ENCODE measurements around the gene ACTL6B. TPM values are rescaled to one million over a fixed set of nuclear protein-coding genes. Genes with fewer than 3 reads are reported as not detected.
A peak's percentile ranks its signal among the peaks of the same experiment; 100 is the strongest.

ACTL6B gene
- total and polyA plus RNA-seq, 7 experiments from 2014 or later: not detected

DNA sequence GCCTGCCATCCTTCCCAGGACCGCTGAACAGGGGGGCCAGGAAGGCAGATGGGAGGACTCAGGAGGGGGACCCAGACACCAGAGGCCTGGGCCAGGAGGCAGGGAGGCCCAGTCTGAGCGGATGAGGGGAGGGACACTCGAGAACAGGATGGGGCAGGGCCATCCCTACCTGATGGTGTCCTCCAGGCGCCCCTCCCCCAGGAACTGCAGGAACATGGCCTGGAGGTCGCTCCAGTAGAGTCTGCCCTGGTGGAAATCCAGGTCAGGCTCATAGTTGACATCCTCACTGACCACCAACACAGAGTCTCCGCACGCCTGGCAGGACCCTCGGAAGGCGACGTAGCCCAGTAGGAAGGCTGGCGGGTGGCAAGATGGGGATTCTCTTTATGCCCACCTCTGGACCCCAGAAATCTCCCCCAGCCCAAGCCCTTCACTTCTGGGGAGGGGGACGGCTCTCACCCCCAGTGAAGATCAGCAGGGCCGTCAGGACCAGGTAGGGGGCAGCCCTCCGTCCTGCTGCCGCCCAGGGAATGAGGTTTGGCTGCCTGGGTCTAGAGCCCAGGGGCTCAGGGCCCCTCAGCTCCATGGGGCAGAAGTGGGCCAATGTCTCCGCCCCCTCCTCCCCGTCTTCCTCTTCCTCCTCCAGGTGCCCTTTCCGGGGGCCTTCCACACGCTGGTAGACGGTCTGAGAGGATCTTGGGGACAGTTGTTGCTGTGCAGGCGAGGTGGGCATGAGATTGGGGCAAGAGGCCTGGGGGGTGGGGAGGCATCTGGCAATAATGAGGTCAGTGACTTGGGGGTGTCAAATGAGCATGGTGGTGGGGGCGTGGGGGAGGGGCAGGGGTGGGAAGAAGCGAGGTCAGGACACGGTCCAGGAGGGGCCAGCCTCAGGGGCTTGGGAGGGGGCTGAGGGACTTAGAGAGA lies 15.5 kb downstream of the ACTL6B start:
- no peak overlapping the region for H3K4me3 Mint-ChIP-seq
- H3K4me1 Mint-ChIP-seq: peaks cover 0 to 2% (median 0%) of the 10 kb centered on the region in 7 donors
- Histone ChIP-seq H3K27ac (ENCODE audit: low read depth, low read length) (no peak overlapping the region), H3K4me1 (ENCODE audit: control insufficient read depth in 2 of 2, insufficient read depth in 2 of 2, low read length in 2 of 2) (no peaks in the 10 kb centered on the region), H3K36me3 (ENCODE audit: control insufficient read depth in 2 of 3, insufficient read depth in 3 of 3, low read length in 3 of 3) (no peaks in the 10 kb centered on the region), H3K4me3 (ENCODE audit: low read length) (no peak overlapping the region), H3K27me3 (ENCODE audit: control insufficient read depth in 2 of 2, insufficient read depth in 2 of 2, low read length in 2 of 2) (no peaks in the 10 kb centered on the region), H3K9me3 (ENCODE audit: control insufficient read depth in 2 of 3, low read length in 3 of 3) (no peaks in the 10 kb centered on the region)
- H3K9me3 Mint-ChIP-seq: no peaks in the 10 kb centered on the region
- ATAC-seq (no peak), DNase-seq (no peak)
- H3K27me3 Mint-ChIP-seq: peaks cover 0 to 7% (median 4%) of the 10 kb centered on the region in 5 donors
- H3K36me3 Mint-ChIP-seq: peaks cover 0 to 2% (median 0%) of the 10 kb centered on the region in 5 donors
- intact Hi-C loops (cut with micrococcal nuclease): no loop called here
- no peak overlapping the region for H3K27ac Mint-ChIP-seq
- ChIA-PET CTCF (no interaction called here), POLR2A (no interaction called here)

DNA sequence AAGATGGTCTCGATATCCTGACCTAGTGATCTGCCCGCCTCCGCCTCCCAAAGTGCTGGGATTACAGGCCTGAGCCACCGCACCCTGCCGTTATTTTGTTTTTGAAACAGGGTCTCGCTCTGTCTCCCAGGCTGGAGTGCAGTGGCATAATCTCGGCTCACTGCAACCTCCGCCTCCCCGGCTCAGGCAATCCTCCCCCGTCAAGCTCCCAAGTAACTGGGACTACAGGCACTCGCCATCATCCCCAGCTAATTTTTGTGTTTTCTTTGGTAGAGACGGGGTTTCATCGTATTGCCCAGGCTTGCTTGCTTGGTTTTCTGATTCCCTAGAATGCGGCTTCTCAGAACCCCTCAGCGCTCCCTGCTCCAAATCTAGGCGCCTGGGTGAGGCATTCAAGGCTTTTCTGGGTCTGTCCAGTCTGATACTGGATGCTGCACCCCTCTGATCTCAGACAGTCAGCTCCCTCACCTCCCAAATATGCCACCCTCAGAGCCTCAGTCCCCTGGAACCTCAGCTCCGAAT lies 16.2 kb downstream of the ACTL6B start:
- H3K27me3 ChIP-seq (ENCODE audit: control insufficient read depth in 2 of 2, insufficient read depth in 2 of 2, low read length in 2 of 2): no peaks in the 10 kb centered on the region
- H3K27ac Mint-ChIP-seq: no peak overlapping the region
- peaks cover 0 to 4% (median 1%) of the 10 kb centered on the region in 5 donors for H3K27me3 Mint-ChIP-seq
- no peaks in the 10 kb centered on the region for H3K36me3 ChIP-seq (ENCODE audit: control insufficient read depth in 2 of 3, insufficient read depth in 3 of 3, low read length in 3 of 3)
- no peak overlapping the region for H3K4me3 ChIP-seq (ENCODE audit: low read length)
- H3K9me3 ChIP-seq (ENCODE audit: control insufficient read depth in 2 of 3, low read length in 3 of 3): no peaks in the 10 kb centered on the region
- DNase-seq (no peak), ATAC-seq (no peak)
- no peak overlapping the region for H3K4me3 Mint-ChIP-seq
- ChIA-PET POLR2A (no interaction called here), CTCF (no interaction called here)
- H3K27ac ChIP-seq (ENCODE audit: low read depth, low read length): no peak overlapping the region
- intact Hi-C loops (cut with micrococcal nuclease): no loop called here
- H3K9me3 Mint-ChIP-seq: no peaks in the 10 kb centered on the region
- H3K36me3 Mint-ChIP-seq: peaks cover 0 to 2% (median 0%) of the 10 kb centered on the region in 5 donors
- H3K4me1 ChIP-seq (ENCODE audit: control insufficient read depth in 2 of 2, insufficient read depth in 2 of 2, low read length in 2 of 2): no peaks in the 10 kb centered on the region
- H3K4me1 Mint-ChIP-seq: peaks cover 0 to 2% (median 0%) of the 10 kb centered on the region in 7 donors

DNA sequence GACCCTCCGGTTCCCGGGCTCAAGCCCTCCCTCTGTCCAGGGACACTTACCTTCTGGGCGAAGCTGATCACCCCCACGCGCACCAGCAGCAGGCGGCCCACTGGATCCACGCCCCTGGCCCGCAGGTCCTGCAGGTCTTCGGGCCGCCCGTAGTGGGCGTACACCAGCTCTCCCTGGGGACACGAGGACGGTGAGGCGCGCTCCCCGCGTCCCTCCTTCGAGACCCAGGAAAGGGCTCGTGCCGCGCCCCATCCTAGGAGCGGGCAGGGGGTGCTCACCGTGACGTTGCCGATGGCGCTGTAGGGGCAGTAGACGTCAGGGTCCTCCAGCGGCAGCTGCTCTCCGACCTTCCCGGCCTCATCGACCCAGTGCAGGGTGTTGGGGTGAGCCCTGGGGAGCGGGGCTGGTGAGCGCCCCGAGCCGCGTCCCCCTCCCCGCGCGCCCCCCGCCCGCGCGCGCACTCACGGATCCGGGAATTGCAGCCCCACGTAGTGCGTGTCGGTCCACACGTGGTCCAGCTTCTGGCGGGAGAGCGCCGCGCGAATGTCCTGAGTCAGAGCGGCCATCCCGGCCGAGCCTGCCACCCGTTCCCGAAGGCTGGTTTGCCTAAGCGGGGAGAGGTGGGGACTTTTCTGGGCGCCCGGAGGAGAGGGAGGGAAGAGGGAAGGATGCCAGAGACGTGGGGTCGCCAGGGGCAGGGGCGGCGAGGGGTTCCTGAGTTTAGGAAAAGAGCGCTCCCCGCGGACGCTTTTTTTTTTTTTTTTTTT lies 23.1 kb downstream of the ACTL6B start:
- H3K27me3 ChIP-seq (ENCODE audit: control insufficient read depth in 2 of 2, insufficient read depth in 2 of 2, low read length in 2 of 2): no peaks in the 10 kb centered on the region
- no peaks in the 10 kb centered on the region for H3K4me1 ChIP-seq (ENCODE audit: control insufficient read depth in 2 of 2, insufficient read depth in 2 of 2, low read length in 2 of 2)
- no peaks in the 10 kb centered on the region for H3K9me3 ChIP-seq (ENCODE audit: control insufficient read depth in 2 of 3, low read length in 3 of 3)
- intact Hi-C loops (cut with micrococcal nuclease): loop anchor here (1.0 to 2.0 kb wide), 5 partner anchors 29 to 58 kb away; partner anchors contain the start of genes GNB2 (in 2 of the 2), FBXO24 (in 1 of the 2) and LRCH4 (in 1 of the 2)
- Mint-ChIP-seq H3K9me3 (peaks cover 0 to 4% (median 0%) of the 10 kb centered on the region in 11 donors), H3K27me3 (peaks cover 0 to 4% (median 0%) of the 10 kb centered on the region in 5 donors), H3K4me1 (peaks cover 10 to 42% (median 25%) of the 10 kb centered on the region in 7 donors), H3K27ac (peak overlapping the region in 7 of 9 donors; percentile 40 to 92 (median 63)), H3K4me3 (peak overlapping the region; percentile 79 to 89 (median 84)), H3K36me3 (peaks cover 0 to 10% (median 0%) of the 10 kb centered on the region in 5 donors)
- DNase-seq (peak in 8 of 9 donors; percentile 39 to 72 (median 45)), ATAC-seq (peak; percentile 79)
- ChIA-PET POLR2A (interaction anchor here (0.6 to 2.7 kb wide), 13 partner anchors 9 to 114 kb away, joined by 3 to 11 read pairs (median 4); partner anchors contain the start of genes ACTL6B, GNB2 and MOSPD3), CTCF (interaction anchor here (0.6 to 2.7 kb wide), 3 partner anchors 10 to 72 kb away, joined by 3 to 20 read pairs (median 5); partner anchors contain the start of gene POP7)
- H3K27ac ChIP-seq (ENCODE audit: low read depth, low read length): peak overlapping the region; percentile 56
- H3K4me3 ChIP-seq (ENCODE audit: low read length): peak overlapping the region; percentile 68
- H3K36me3 ChIP-seq (ENCODE audit: control insufficient read depth in 2 of 3, insufficient read depth in 3 of 3, low read length in 3 of 3): no peaks in the 10 kb centered on the region

DNA sequence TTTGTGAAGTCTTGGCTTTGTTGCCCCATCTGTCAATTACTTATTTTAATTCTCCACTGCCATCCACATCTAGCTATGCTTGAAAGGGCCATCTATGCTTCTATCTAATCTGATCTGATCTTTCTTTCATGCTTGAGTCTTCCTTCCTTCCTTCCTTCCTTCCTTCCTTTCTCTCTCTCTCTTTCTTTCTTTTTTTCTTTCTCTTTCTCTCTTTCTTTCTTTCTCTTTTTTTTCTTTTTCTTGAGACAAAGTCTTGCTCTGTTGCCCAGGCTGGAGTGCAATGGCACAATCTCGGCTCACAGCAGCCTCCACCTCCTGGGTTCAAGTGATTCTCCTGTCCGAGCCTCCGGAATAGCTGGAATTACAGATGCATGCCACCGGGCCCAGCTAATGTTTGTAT lies 26.2 kb downstream of the ACTL6B start:
- ATAC-seq: no peak
- H3K36me3 Mint-ChIP-seq: peaks cover 0 to 14% (median 0%) of the 10 kb centered on the region in 5 donors
- H3K36me3 ChIP-seq (ENCODE audit: control insufficient read depth in 2 of 3, insufficient read depth in 3 of 3, low read length in 3 of 3): no peaks in the 10 kb centered on the region
- ChIA-PET POLR2A (interaction anchor here (1.0 to 1.5 kb wide), 3 partner anchors 17 to 62 kb away, joined by 3 to 6 read pairs (median 3); partner anchors contain the start of gene MOSPD3), CTCF (interaction anchor here (0.7 kb wide), 1 partner anchor 46 kb away, joined by 3 read pairs; no protein-coding TSS in a partner anchor)
- H3K9me3 ChIP-seq (ENCODE audit: control insufficient read depth in 2 of 3, low read length in 3 of 3): no peaks in the 10 kb centered on the region
- no peak for DNase-seq
- H3K9me3 Mint-ChIP-seq: peaks cover 0 to 4% (median 0%) of the 10 kb centered on the region in 11 donors
- peaks cover 0 to 4% (median 0%) of the 10 kb centered on the region in 5 donors for H3K27me3 Mint-ChIP-seq
- intact Hi-C loops (cut with micrococcal nuclease): no loop called here
- H3K4me3 ChIP-seq (ENCODE audit: low read length): no peak overlapping the region
- H3K27ac Mint-ChIP-seq: peak overlapping the region in 6 of 9 donors; percentile 5 to 87 (median 40)
- peak overlapping the region in 5 of 10 donors; percentile 10 to 38 (median 21) for H3K4me3 Mint-ChIP-seq
- peaks cover 14 to 18% of the 10 kb centered on the region in 2 donors for H3K4me1 ChIP-seq (ENCODE audit: control insufficient read depth in 2 of 2, insufficient read depth in 2 of 2, low read length in 2 of 2)
- H3K27me3 ChIP-seq (ENCODE audit: control insufficient read depth in 2 of 2, insufficient read depth in 2 of 2, low read length in 2 of 2): no peaks in the 10 kb centered on the region
- peaks cover 20 to 63% (median 49%) of the 10 kb centered on the region in 7 donors for H3K4me1 Mint-ChIP-seq
- no peak overlapping the region for H3K27ac ChIP-seq (ENCODE audit: low read depth, low read length)

DNA sequence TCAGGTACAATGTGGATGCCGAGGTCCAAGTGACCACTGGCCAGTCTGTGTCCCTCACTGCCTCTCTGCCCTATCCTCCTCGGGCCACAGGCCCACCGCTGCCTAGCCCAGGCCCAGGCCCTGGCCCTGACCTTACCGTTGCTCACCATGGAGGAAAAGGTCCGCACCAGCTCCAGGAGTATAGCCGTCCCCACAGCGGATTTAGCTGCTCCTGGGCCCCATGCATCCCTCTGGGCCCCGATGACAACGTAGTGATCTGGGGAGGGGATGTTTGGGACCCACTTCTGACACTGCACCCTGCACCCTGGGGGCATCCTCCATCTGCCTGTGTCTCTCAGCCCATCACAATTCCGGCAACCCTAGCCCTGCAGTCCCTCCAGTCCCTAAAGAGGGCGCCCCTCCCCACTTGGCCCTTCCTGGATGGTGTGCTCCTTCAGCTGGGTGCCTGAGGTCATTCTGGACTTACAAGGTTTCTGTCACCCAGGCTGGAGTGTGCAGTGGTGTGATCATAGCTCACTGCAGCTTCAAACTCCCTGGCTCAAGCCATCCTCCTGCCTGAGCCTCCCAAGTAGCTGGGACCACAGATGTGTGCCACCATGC lies 27.0 kb downstream of the ACTL6B start:
- Histone ChIP-seq H3K4me1 (ENCODE audit: control insufficient read depth in 2 of 2, insufficient read depth in 2 of 2, low read length in 2 of 2) (peaks cover 14 to 18% of the 10 kb centered on the region in 2 donors), H3K27ac (ENCODE audit: low read depth, low read length) (no peak overlapping the region), H3K4me3 (ENCODE audit: low read length) (no peak overlapping the region), H3K36me3 (ENCODE audit: control insufficient read depth in 2 of 3, insufficient read depth in 3 of 3, low read length in 3 of 3) (no peaks in the 10 kb centered on the region), H3K9me3 (ENCODE audit: control insufficient read depth in 2 of 3, low read length in 3 of 3) (no peaks in the 10 kb centered on the region), H3K27me3 (ENCODE audit: control insufficient read depth in 2 of 2, insufficient read depth in 2 of 2, low read length in 2 of 2) (peaks cover 0 to 3% of the 10 kb centered on the region in 2 donors)
- ChIA-PET POLR2A (interaction anchor here (0.9 to 1.5 kb wide), 4 partner anchors 17 to 63 kb away, joined by 3 to 6 read pairs (median 3); partner anchors contain the start of gene MOSPD3), CTCF (interaction anchor here (0.7 to 1.2 kb wide), 3 partner anchors 8 to 45 kb away, joined by 3 to 4 read pairs (median 3); partner anchors contain the start of gene MOSPD3)
- H3K27me3 Mint-ChIP-seq: no peaks in the 10 kb centered on the region
- H3K9me3 Mint-ChIP-seq: peaks cover 0 to 3% (median 0%) of the 10 kb centered on the region in 11 donors
- H3K4me1 Mint-ChIP-seq: peaks cover 23 to 61% (median 51%) of the 10 kb centered on the region in 7 donors
- H3K36me3 Mint-ChIP-seq: peaks cover 0 to 12% (median 0%) of the 10 kb centered on the region in 5 donors
- DNase-seq (no peak), ATAC-seq (no peak)
- peak overlapping the region in 4 of 10 donors; percentile 12 to 76 (median 24) for H3K4me3 Mint-ChIP-seq
- H3K27ac Mint-ChIP-seq: peak overlapping the region in 5 of 9 donors; percentile 45 to 88 (median 65)
- intact Hi-C loops (cut with micrococcal nuclease): no loop called here
